Activated B cell treated with CpG ODN at 0.5 μM for 24 hours (primary cell): ENCODE data around the gene CLCN7. TPM values are rescaled to one million over a fixed set of nuclear protein-coding genes. Genes with fewer than 3 reads are reported as not detected.

Source experiments
- ATAC-seq: fragments of 200-7000 bp; cut with Tn5 transposase; one replicate; pipeline ENCODE4 v1.10.0; 2021; ENCODE audit warnings: low read depth, mild to moderate bottlenecking, moderate library complexity
- CTCF ChIA-PET: fragments of 350-600 bp; sonication (Branson Sonifier 250); formaldehyde crosslinking; loops from one replicate; lab custom pipeline; 2021; ENCODE audit warnings: antibody characterized with exemption; lab: Charles Lee
- POLR2A ChIA-PET: fragments of 350-600 bp; sonication (Branson Sonifier 250); formaldehyde crosslinking; loops from one replicate; lab custom pipeline; 2021; ENCODE audit warnings: antibody characterized with exemption; lab: Charles Lee
- DNase-seq: peaks from one replicate; pipeline ENCODE4 v3.0.0; 2022
- H3K27ac Mint-ChIP-seq: one replicate; pipeline ENCODE4 v1.8.0; 2020; ENCODE audit warnings: mixed read lengths
- H3K27me3 Mint-ChIP-seq: one replicate; pipeline ENCODE4 v1.8.0; 2021; ENCODE audit warnings: mixed read lengths
- H3K36me3 Mint-ChIP-seq: one replicate; pipeline ENCODE4 v1.8.0; 2021; ENCODE audit warnings: low read depth, mixed read lengths
- H3K4me1 Mint-ChIP-seq: one replicate; pipeline ENCODE4 v1.8.0; 2021; ENCODE audit warnings: mixed read lengths
- H3K4me3 Mint-ChIP-seq: one replicate; pipeline ENCODE4 v1.8.0; 2020; ENCODE audit warnings: mild to moderate bottlenecking, mixed read lengths
- H3K9me3 Mint-ChIP-seq: one replicate; pipeline ENCODE4 v1.8.0; 2020; ENCODE audit warnings: mixed read lengths
- intact Hi-C: fragments of 100-400 bp; cut with micrococcal nuclease; formaldehyde crosslinking; loops from one replicate; pipeline ENCODE4 v1.15.1; 2024
- total RNA-seq: library from RNA; stranded (reverse); gene quantifications from 2 replicates; pipeline ENCODE4 v1.2.3, GENCODE V29; 2022
- TF ChIP-seq, protein P1 (sequence below): fragments of 200-600 bp; IDR thresholded peaks from one replicate; pipeline ENCODE4 v1.8.0; 2022; ENCODE audit warnings: antibody characterized with exemption, mild to moderate bottlenecking

CLCN7 gene
- total RNA-seq, 1 donor from 2014 or later: 144 TPM

DNA sequence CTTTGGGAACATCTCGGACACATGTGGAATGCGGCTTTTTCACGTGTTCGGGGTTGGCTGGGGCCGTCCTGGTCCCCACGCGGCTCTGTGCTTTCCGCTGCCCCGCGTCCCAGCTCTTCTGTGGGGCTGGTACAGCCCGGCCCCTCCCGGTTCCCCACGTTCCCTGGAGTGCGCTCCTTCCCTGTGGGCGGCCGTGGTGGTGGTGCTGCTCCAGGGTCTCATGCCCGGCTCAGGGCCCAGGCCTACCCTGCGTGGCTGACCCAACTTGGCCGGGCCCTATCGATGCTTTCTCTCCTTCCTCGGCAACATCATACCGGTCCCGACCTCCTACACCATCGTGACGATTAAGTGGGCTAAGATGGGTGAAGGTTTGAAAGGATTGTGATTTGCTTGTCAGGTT lies 21.6 kb upstream of the CLCN7 start:
- intact Hi-C loops: no loop called here
- CTCF ChIA-PET: no interaction called here
- H3K27me3 Mint-ChIP-seq: no peaks in the 10 kb centered on the region

DNA sequence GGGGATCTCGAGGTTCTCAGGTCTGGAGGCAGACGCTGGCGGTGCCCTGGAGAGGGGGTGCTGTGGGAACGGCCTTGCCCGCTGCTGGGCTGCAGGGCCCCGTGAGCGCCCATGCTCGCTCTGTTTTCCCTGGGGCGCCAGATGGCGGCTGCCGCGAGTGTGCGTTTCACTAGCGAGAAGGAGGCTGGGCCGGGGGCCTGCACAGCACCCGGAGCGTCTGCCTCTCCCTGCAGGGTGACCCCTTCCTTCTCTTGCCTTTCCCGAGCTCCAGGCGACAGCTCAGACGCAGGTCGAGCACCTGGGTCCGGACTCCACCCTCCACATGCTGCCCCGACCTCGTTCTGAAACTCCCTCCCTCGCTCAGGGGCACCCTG lies 21.0 kb upstream of the CLCN7 start:
- no peak overlapping the region for H3K27ac Mint-ChIP-seq
- peaks cover 18% of the 10 kb centered on the region for H3K4me1 Mint-ChIP-seq
- intact Hi-C loops: no loop called here
- TF ChIP-seq, protein P1, sequence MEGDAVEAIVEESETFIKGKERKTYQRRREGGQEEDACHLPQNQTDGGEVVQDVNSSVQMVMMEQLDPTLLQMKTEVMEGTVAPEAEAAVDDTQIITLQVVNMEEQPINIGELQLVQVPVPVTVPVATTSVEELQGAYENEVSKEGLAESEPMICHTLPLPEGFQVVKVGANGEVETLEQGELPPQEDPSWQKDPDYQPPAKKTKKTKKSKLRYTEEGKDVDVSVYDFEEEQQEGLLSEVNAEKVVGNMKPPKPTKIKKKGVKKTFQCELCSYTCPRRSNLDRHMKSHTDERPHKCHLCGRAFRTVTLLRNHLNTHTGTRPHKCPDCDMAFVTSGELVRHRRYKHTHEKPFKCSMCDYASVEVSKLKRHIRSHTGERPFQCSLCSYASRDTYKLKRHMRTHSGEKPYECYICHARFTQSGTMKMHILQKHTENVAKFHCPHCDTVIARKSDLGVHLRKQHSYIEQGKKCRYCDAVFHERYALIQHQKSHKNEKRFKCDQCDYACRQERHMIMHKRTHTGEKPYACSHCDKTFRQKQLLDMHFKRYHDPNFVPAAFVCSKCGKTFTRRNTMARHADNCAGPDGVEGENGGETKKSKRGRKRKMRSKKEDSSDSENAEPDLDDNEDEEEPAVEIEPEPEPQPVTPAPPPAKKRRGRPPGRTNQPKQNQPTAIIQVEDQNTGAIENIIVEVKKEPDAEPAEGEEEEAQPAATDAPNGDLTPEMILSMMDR: no peak
- ChIA-PET POLR2A (no interaction called here), CTCF (no interaction called here)
- DNase-seq (no peak), ATAC-seq (no peak)
- H3K36me3 Mint-ChIP-seq: peaks cover 38% of the 10 kb centered on the region
- no peaks in the 10 kb centered on the region for H3K9me3 Mint-ChIP-seq
- no peaks in the 10 kb centered on the region for H3K27me3 Mint-ChIP-seq
- no peak overlapping the region for H3K4me3 Mint-ChIP-seq

More for the DNA sequence above, 21.6 kb upstream of the CLCN7 start:
- no peaks in the 10 kb centered on the region for H3K9me3 Mint-ChIP-seq
- POLR2A ChIA-PET: no interaction called here
- no peak for ATAC-seq
- no peak overlapping the region for H3K27ac Mint-ChIP-seq
- TF ChIP-seq, protein P1: no peak
- no peak for DNase-seq
- peaks cover 15% of the 10 kb centered on the region for H3K4me1 Mint-ChIP-seq
- no peak overlapping the region for H3K4me3 Mint-ChIP-seq
- peaks cover 38% of the 10 kb centered on the region for H3K36me3 Mint-ChIP-seq

- intact Hi-C loops: no loop called here
Measured at GRCh38 chr16:1495211-1495888, 20.5 kb upstream of the CLCN7 start.

DNA sequence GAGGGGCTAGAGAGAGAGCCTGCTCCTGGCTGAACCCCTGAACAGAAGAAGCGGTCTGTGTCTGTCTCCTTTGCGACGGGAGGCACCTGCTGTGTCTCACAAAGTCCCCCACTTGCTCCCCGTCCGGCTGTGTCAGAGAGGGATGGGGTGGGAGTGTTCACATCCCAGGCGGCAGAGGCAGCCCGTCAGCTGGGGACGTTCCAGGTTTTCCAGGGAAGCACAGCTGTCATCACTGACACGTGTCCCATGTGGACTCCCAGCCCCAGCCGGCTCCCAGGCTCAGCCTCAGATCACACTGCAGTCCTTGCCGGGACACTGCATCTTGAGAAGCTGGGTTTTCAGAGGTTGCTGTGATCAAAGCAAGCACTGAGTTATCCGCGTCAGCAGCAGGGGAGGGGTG lies 19.9 kb upstream of the CLCN7 start:
- peaks cover 38% of the 10 kb centered on the region for H3K36me3 Mint-ChIP-seq
- H3K9me3 Mint-ChIP-seq: no peaks in the 10 kb centered on the region
- peak overlapping the region; percentile 97 for H3K4me3 Mint-ChIP-seq
- CTCF ChIA-PET: no interaction called here
- POLR2A ChIA-PET: interaction anchor here (2.5 to 3.2 kb wide), 2 partner anchors 74 to 116 kb away, joined by 6 to 39 read pairs; partner anchors contain the start of gene UQCC4
- no peak for DNase-seq
- ATAC-seq: no peak
- TF ChIP-seq, protein P1: no peak
- no peak overlapping the region for H3K27ac Mint-ChIP-seq
- no peaks in the 10 kb centered on the region for H3K27me3 Mint-ChIP-seq
- intact Hi-C loops: no loop called here
- peaks cover 18% of the 10 kb centered on the region for H3K4me1 Mint-ChIP-seq

More at GRCh38 chr16:1495211-1495888, 20.5 kb upstream of the CLCN7 start:
- no peaks in the 10 kb centered on the region for H3K9me3 Mint-ChIP-seq
- CTCF ChIA-PET: no interaction called here
- H3K4me3 Mint-ChIP-seq: peak overlapping the region; percentile 56
- H3K36me3 Mint-ChIP-seq: peaks cover 38% of the 10 kb centered on the region
- POLR2A ChIA-PET: interaction anchor here (2.5 kb wide), 1 partner anchor 117 kb away, joined by 6 read pairs; no protein-coding TSS in a partner anchor
- ATAC-seq (no peak), DNase-seq (no peak)
- H3K27ac Mint-ChIP-seq: no peak overlapping the region
- peaks cover 18% of the 10 kb centered on the region for H3K4me1 Mint-ChIP-seq
- H3K27me3 Mint-ChIP-seq: no peaks in the 10 kb centered on the region
- TF ChIP-seq, protein P1: no peak

GRCh38 chr16:1494129-1494640 lies 19.4 kb upstream of the CLCN7 start:
- intact Hi-C loops: no loop called here
- DNase-seq (no peak), ATAC-seq (no peak)
- CTCF ChIA-PET: no interaction called here
- peak overlapping the region; percentile 97 for H3K4me3 Mint-ChIP-seq
- TF ChIP-seq, protein P1: no peak
- H3K36me3 Mint-ChIP-seq: peaks cover 34% of the 10 kb centered on the region
- no peaks in the 10 kb centered on the region for H3K9me3 Mint-ChIP-seq
- no peaks in the 10 kb centered on the region for H3K27me3 Mint-ChIP-seq
- POLR2A ChIA-PET: interaction anchor here (1.6 to 3.6 kb wide), 7 partner anchors 14 to 116 kb away, joined by 6 to 52 read pairs (median 16); partner anchors contain the start of gene UQCC4
- H3K27ac Mint-ChIP-seq: peak overlapping the region; percentile 80
- peaks cover 18% of the 10 kb centered on the region for H3K4me1 Mint-ChIP-seq
